GM18858 (cell line): ENCODE measurements around the gene APEH.
"Not testable (repeated sequence)": the region's sequence is repeated elsewhere in the genome, so short reads cannot be mapped to it uniquely, and the experiment has no call there.

Experiments used
- ATAC-seq: cut with Tn5 transposase; IDR thresholded peaks from one replicate; pipeline ENCODE4 v1.9.1; 2021; ENCODE audit not compliant: unreplicated experiment

The APEH gene

GRCh38 chr3:49667701-49668413, 6.3 kb upstream of the APEH start:
- ATAC-seq = no peak

- no peak for ATAC-seq
Observed at GRCh38 chr3:49668414-49668797, 5.7 kb upstream of the APEH start.

GRCh38 chr3:49668861-49669260, 5.3 kb upstream of the APEH start:
- no peak for ATAC-seq

- ATAC-seq = no peak
Observed at GRCh38 chr3:49669352-49669751, 4.8 kb upstream of the APEH start.

GRCh38 chr3:49670940-49671290, 3.2 kb upstream of the APEH start:
- ATAC-seq = no peak

GRCh38 chr3:49671291-49672288, 2.6 kb upstream of the APEH start:
- ATAC-seq = no peak

- ATAC-seq = no peak
Observed at GRCh38 chr3:49673121-49673714, 933 bp upstream of the APEH start.

- ATAC-seq = peak; percentile 21
Observed at GRCh38 chr3:49674497-49674983, 389 bp downstream of the APEH start.

- ATAC-seq = no peak
Observed at GRCh38 chr3:49675912-49676311, 1.8 kb downstream of the APEH start.

- no peak for ATAC-seq
Observed at GRCh38 chr3:49680493-49681231, 6.5 kb downstream of the APEH start.

- no peak for ATAC-seq
Observed at GRCh38 chr3:49681232-49681522, 7.0 kb downstream of the APEH start.

- ATAC-seq = no peak
Observed at GRCh38 chr3:49681543-49681942, 7.4 kb downstream of the APEH start.

- no peak for ATAC-seq
Observed at GRCh38 chr3:49683162-49683561, 9.0 kb downstream of the APEH start.

- ATAC-seq = not testable (repeated sequence)
Observed at GRCh38 chr3:49684453-49684852, 10.3 kb downstream of the APEH start.

- not testable (repeated sequence) for ATAC-seq
Observed at GRCh38 chr3:49685103-49685502, 11.0 kb downstream of the APEH start.

GRCh38 chr3:49685846-49686245, 11.7 kb downstream of the APEH start:
- not testable (repeated sequence) for ATAC-seq

GRCh38 chr3:49686346-49686745, 12.2 kb downstream of the APEH start:
- not testable (repeated sequence) for ATAC-seq

GRCh38 chr3:49686769-49687423, 12.7 kb downstream of the APEH start:
- not testable (repeated sequence) for ATAC-seq

- not testable (repeated sequence) for ATAC-seq
Observed at GRCh38 chr3:49687424-49687795, 13.3 kb downstream of the APEH start.

- not testable (repeated sequence) for ATAC-seq
Observed at GRCh38 chr3:49688338-49689045, 14.3 kb downstream of the APEH start.
